ENCODE measurements around the gene DBT. TPM values are rescaled to one million over a fixed set of nuclear protein-coding genes. Genes with fewer than 3 reads are reported as not detected.

DBT gene
- total and polyA plus RNA-seq, 2 of the 13 experiments (the other 11 are each of a cell fraction or from before 2014, with no cell fraction given) = 3.3 to 10.2 TPM

- peak; percentile 14; the same call in 1 of the 2 replicates for TF ChIP-seq ZNF572 (CRISPR knock-in tag; IDR thresholded peaks at IDR 0.05)
- TF ChIP-seq NFYC (CRISPR knock-in tag; IDR thresholded peaks at IDR 0.05) = peak; percentile 87
- TF ChIP-seq ARHGAP35 (CRISPR knock-in tag; IDR thresholded peaks at IDR 0.05; ENCODE audit: borderline replicate concordance) = no peak
- TF ChIP-seq ZNF333 (CRISPR knock-in tag; IDR thresholded peaks at IDR 0.05; ENCODE audit: borderline replicate concordance) = no peak
- 0 out of 2 replicates have a peak, but pooled peaks have one; percentile 37 for TF ChIP-seq ZNF124 (CRISPR knock-in tag; IDR thresholded peaks at IDR 0.05)
- peak; percentile 37; the same call in 1 of the 2 replicates for TF ChIP-seq ZMYM3 (CRISPR knock-in tag; IDR thresholded peaks at IDR 0.05)
- TF ChIP-seq ELF4 (CRISPR knock-in tag; IDR thresholded peaks at IDR 0.05; ENCODE audit: borderline replicate concordance) = no peak
- peak; percentile 92 for TF ChIP-seq KDM2A (CRISPR knock-in tag; IDR thresholded peaks at IDR 0.05; ENCODE audit: borderline replicate concordance, low read depth)
- 0 out of 2 replicates have a peak, but pooled peaks have one; percentile 39 for TF ChIP-seq ZNF451 (CRISPR knock-in tag; IDR thresholded peaks at IDR 0.05)
- TF ChIP-seq PRPF4 (IDR thresholded peaks at IDR 0.05; ENCODE audit: low read depth, low read length, poor library complexity, severe bottlenecking) = no peak
- peak; percentile 28; the same call in 1 of the 2 replicates for TF ChIP-seq FOXO1 (CRISPR knock-in tag; IDR thresholded peaks at IDR 0.05)
- TF ChIP-seq ZFP91 (CRISPR knock-in tag; IDR thresholded peaks at IDR 0.05; ENCODE audit: borderline replicate concordance) = peak; percentile 86; the same call in 1 of the 2 replicates
- no peak for TF ChIP-seq SIX1 (CRISPR knock-in tag; IDR thresholded peaks at IDR 0.05; ENCODE audit: borderline replicate concordance)
- TF ChIP-seq ZNF83 (CRISPR knock-in tag; IDR thresholded peaks at IDR 0.05; ENCODE audit: borderline replicate concordance) = no peak
- 0 out of 2 replicates have a peak, but pooled peaks have one; percentile 44 for TF ChIP-seq MIER3 (CRISPR knock-in tag; IDR thresholded peaks at IDR 0.05; ENCODE audit: borderline replicate concordance)
- TF ChIP-seq CERS6 (CRISPR knock-in tag; IDR thresholded peaks at IDR 0.05) = 0 out of 2 replicates have a peak, but pooled peaks have one; percentile 16
- peak; percentile 60; the same call in 1 of the 2 replicates for TF ChIP-seq ZNF580 (CRISPR knock-in tag; IDR thresholded peaks at IDR 0.05; ENCODE audit: borderline replicate concordance, low read depth)
- peak; percentile 80 for TF ChIP-seq NFYB (CRISPR knock-in tag; IDR thresholded peaks at IDR 0.05)
- TF ChIP-seq SP140L (CRISPR knock-in tag; IDR thresholded peaks at IDR 0.05; ENCODE audit: borderline replicate concordance) = no peak
- TF ChIP-seq HMG20A (CRISPR knock-in tag; IDR thresholded peaks at IDR 0.05; ENCODE audit: borderline replicate concordance) = peak; percentile 42; the same call in 1 of the 2 replicates
- peak; percentile 77 for TF ChIP-seq SALL1 (CRISPR knock-in tag; IDR thresholded peaks at IDR 0.05)
- no peak for TF ChIP-seq SRSF4 (IDR thresholded peaks at IDR 0.05; ENCODE audit: low read depth, low read length, poor library complexity, severe bottlenecking)
- no peak for TF ChIP-seq PATZ1 (CRISPR knock-in tag; IDR thresholded peaks at IDR 0.05)
- TF ChIP-seq CREB1 (IDR thresholded peaks at IDR 0.05) = peak; percentile 58; the same call in 1 of the 2 replicates
- TF ChIP-seq CREB1 (CRISPR knock-in tag; IDR thresholded peaks at IDR 0.05) = peak; percentile 94
- no peak for TF ChIP-seq ZFYVE20 (CRISPR knock-in tag; IDR thresholded peaks at IDR 0.05; ENCODE audit: borderline replicate concordance, low read depth)
These were observed at the start of gene DBT (continued) for GRCh38 chr1:100249537-100250257.
